ENCODE results near the gene LPP. TPM values are rescaled to one million over a fixed set of nuclear protein-coding genes. Genes with fewer than 3 reads are reported as not detected.
A peak's percentile ranks its signal among the peaks of the same experiment; 100 is the strongest.

Gene LPP
- total RNA-seq, 1 donor, result 77.4 TPM

DNA sequence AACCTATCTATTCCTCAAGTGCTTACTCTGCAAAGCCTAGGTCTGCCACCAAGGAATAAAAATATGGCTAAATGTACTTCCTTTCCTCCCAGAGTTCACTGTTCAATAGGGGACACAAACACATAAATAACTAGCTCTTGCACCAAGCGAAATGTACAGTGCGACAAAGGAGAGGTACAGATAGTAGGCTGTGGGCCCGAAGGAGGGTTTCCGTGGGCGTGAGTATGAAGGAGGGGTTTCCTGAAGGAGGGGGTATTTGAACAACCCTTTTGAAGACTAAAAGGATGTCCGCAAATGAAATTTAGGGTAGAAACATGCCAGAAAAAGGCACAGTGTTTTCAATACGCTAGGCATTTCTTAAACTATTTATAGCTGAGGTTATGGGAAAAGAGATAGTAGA is 207.9 kb downstream of the LPP start:
- Histone ChIP-seq H3K79me2 (ENCODE audit: insufficient read depth, low read length) (peaks cover 53% of the 10 kb centered on the region), H3K27ac (ENCODE audit: low read depth, low read length) (no peak overlapping the region), H3K4me1 (ENCODE audit: insufficient read depth, low read length) (peaks cover 6% of the 10 kb centered on the region), H4K20me1 (ENCODE audit: insufficient read depth, low read length) (peaks cover 13% of the 10 kb centered on the region), H3K9me3 (ENCODE audit: low read depth, low read length) (no peaks in the 10 kb centered on the region), H3K4me3 (ENCODE audit: insufficient read depth, low read length) (no peak overlapping the region), H3K27me3 (ENCODE audit: insufficient read depth, low read length) (no peaks in the 10 kb centered on the region), H3K4me2 (ENCODE audit: insufficient read depth, low read length) (no peak overlapping the region), H3K36me3 (ENCODE audit: insufficient read depth, low read length) (peaks cover 2% of the 10 kb centered on the region), H2AFZ (ENCODE audit: low read length) (no peak overlapping the region)
- no peak for DNase-seq (ENCODE audit: insufficient read length, low spot score, missing footprints)
- TF ChIP-seq CTCF (IDR thresholded peaks at IDR 0.05; ENCODE audit: extremely low read depth, low read depth, low read length), result no peak

- Histone ChIP-seq H3K27me3 (ENCODE audit: insufficient read depth, low read length) (no peaks in the 10 kb centered on the region), H3K4me2 (ENCODE audit: insufficient read depth, low read length) (no peak overlapping the region), H3K36me3 (ENCODE audit: insufficient read depth, low read length) (no peaks in the 10 kb centered on the region), H4K20me1 (ENCODE audit: insufficient read depth, low read length) (peaks cover 13% of the 10 kb centered on the region), H3K27ac (ENCODE audit: low read depth, low read length) (no peak overlapping the region), H3K79me2 (ENCODE audit: insufficient read depth, low read length) (peaks cover 56% of the 10 kb centered on the region), H2AFZ (ENCODE audit: low read length) (no peak overlapping the region), H3K4me3 (ENCODE audit: insufficient read depth, low read length) (no peak overlapping the region), H3K4me1 (ENCODE audit: insufficient read depth, low read length) (peaks cover 6% of the 10 kb centered on the region), H3K9me3 (ENCODE audit: low read depth, low read length) (no peaks in the 10 kb centered on the region)
- no peak for TF ChIP-seq CTCF (IDR thresholded peaks at IDR 0.05; ENCODE audit: extremely low read depth, low read depth, low read length)
- DNase-seq (ENCODE audit: insufficient read length, low spot score, missing footprints), result peak; percentile 38
Observed at GRCh38 chr3:188362405-188362831, 208.5 kb downstream of the LPP start.

DNA sequence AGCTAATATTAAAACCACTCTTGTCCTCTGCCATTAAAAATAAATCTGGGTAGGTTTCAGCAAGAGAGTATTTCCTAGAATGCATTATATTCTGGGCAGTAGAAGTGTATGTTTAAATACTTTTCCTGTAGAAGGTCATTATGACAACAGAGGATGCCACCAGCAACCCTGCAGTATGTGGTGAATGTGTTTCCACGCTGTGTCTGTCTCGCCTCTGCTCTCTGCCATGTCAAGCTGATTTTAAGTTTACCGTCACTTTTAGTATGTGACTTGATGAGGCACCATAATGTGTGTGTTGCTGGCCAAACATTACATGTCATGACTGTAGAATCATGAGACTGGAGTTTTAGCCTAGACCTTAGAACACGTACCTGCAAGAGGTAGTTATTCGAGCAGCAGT is 211.2 kb downstream of the LPP start:
- Histone ChIP-seq H3K4me1 (ENCODE audit: insufficient read depth, low read length) (peaks cover 6% of the 10 kb centered on the region), H3K27me3 (ENCODE audit: insufficient read depth, low read length) (no peaks in the 10 kb centered on the region), H3K27ac (ENCODE audit: low read depth, low read length) (no peak overlapping the region), H3K79me2 (ENCODE audit: insufficient read depth, low read length) (peaks cover 53% of the 10 kb centered on the region), H3K4me2 (ENCODE audit: insufficient read depth, low read length) (no peak overlapping the region), H2AFZ (ENCODE audit: low read length) (no peak overlapping the region), H4K20me1 (ENCODE audit: insufficient read depth, low read length) (peaks cover 10% of the 10 kb centered on the region), H3K36me3 (ENCODE audit: insufficient read depth, low read length) (no peaks in the 10 kb centered on the region), H3K4me3 (ENCODE audit: insufficient read depth, low read length) (no peak overlapping the region), H3K9me3 (ENCODE audit: low read depth, low read length) (no peaks in the 10 kb centered on the region)
- DNase-seq (ENCODE audit: insufficient read length, low spot score, missing footprints), result no peak
- no peak for TF ChIP-seq CTCF (IDR thresholded peaks at IDR 0.05; ENCODE audit: extremely low read depth, low read depth, low read length)

GRCh38 chr3:188365988-188366698 is 212.2 kb downstream of the LPP start:
- no peak overlapping the region for H3K4me2 ChIP-seq (ENCODE audit: insufficient read depth, low read length)
- H3K79me2 ChIP-seq (ENCODE audit: insufficient read depth, low read length), result peaks cover 58% of the 10 kb centered on the region
- no peak overlapping the region for H3K27ac ChIP-seq (ENCODE audit: low read depth, low read length)
- H3K36me3 ChIP-seq (ENCODE audit: insufficient read depth, low read length), result no peaks in the 10 kb centered on the region
- peaks cover 6% of the 10 kb centered on the region for H3K4me1 ChIP-seq (ENCODE audit: insufficient read depth, low read length)
- peak; percentile 52 for DNase-seq (ENCODE audit: insufficient read length, low spot score, missing footprints)
- H3K9me3 ChIP-seq (ENCODE audit: low read depth, low read length), result no peaks in the 10 kb centered on the region
- no peak overlapping the region for H2AFZ ChIP-seq (ENCODE audit: low read length)
- no peaks in the 10 kb centered on the region for H3K27me3 ChIP-seq (ENCODE audit: insufficient read depth, low read length)
- no peak overlapping the region for H3K4me3 ChIP-seq (ENCODE audit: insufficient read depth, low read length)
- H4K20me1 ChIP-seq (ENCODE audit: insufficient read depth, low read length), result peaks cover 10% of the 10 kb centered on the region
- TF ChIP-seq CTCF (IDR thresholded peaks at IDR 0.05; ENCODE audit: extremely low read depth, low read depth, low read length), result no peak
